Lower lobe of right lung (tissue), 2 donors: Measurements from ENCODE around the gene C2CD4C. TPM values are rescaled to one million over a fixed set of nuclear protein-coding genes. Genes with fewer than 3 reads are reported as not detected.
"Not testable (repeated sequence)": the region's sequence is repeated elsewhere in the genome, so short reads cannot be mapped to it uniquely, and the experiment has no call there.

ENCODE experiments used
- ATAC-seq, 2 donors: fragments of 200-7000 bp; cut with Tn5 transposase; one replicate each; pipeline ENCODE4 v1.9.1; 2020 to 2022; ENCODE audit warnings: mild to moderate bottlenecking in 2 of 2, moderate library complexity in 2 of 2
- DNase-seq: peaks from one replicate; pipeline ENCODE4 v3.0.0-alpha.2; 2020
- H3K27ac ChIP-seq: fragments of 200-600 bp; one replicate; pipeline ENCODE4 v1.8.0; 2022
- H3K27me3 ChIP-seq: fragments of 200-600 bp; one replicate; pipeline ENCODE4 v1.8.0; 2022; ENCODE audit warnings: low read depth
- H3K36me3 ChIP-seq: fragments of 200-600 bp; one replicate; pipeline ENCODE4 v1.8.0; 2022; ENCODE audit warnings: mild to moderate bottlenecking
- H3K4me1 ChIP-seq: fragments of 200-600 bp; one replicate; pipeline ENCODE4 v1.8.0; 2022
- H3K4me3 ChIP-seq: fragments of 200-600 bp; one replicate; pipeline ENCODE4 v1.8.0; 2022; ENCODE audit warnings: mild to moderate bottlenecking
- H3K9me3 ChIP-seq: fragments of 200-600 bp; one replicate; pipeline ENCODE4 v1.8.0; 2022
- CTCF ChIP-seq: fragments of 200-600 bp; IDR thresholded peaks from one replicate; pipeline ENCODE4 v1.8.0; 2022; ENCODE audit warnings: antibody characterized with exemption, mild to moderate bottlenecking
- intact Hi-C: fragments of 100-400 bp; cut with DNase I; formaldehyde crosslinking; loops from one replicate; pipeline ENCODE4 v1.11.0; 2022
- total RNA-seq: library from RNA; stranded (reverse); fragmentation: NEBNext Ultra II Directional; extraction: Animal tissue kit (Norgen Biotek cat#: 25700); gene quantifications from one replicate; pipeline ENCODE4 v1.2.1, GENCODE V29; 2021
- donor health status: DM: no; HTN: yes; CAD: no; lungs with severe emphysema.

C2CD4C gene
- total RNA-seq, 1 donor from 2014 or later = 2.2 TPM

- DNase-seq (no peak), ATAC-seq (no peak)
- intact Hi-C loops = no loop called here
- no peak for TF ChIP-seq CTCF
- H3K4me3 ChIP-seq = no peak overlapping the region
- H3K36me3 ChIP-seq = no peaks in the 10 kb centered on the region
- H3K27ac ChIP-seq = no peak overlapping the region
- peaks cover 16% of the 10 kb centered on the region for H3K27me3 ChIP-seq
- H3K9me3 ChIP-seq = no peaks in the 10 kb centered on the region
- H3K4me1 ChIP-seq = peaks cover 9% of the 10 kb centered on the region
Observed at GRCh38 chr19:413756-414420, 4.9 kb upstream of the C2CD4C start.

GRCh38 chr19:412356-413355 lies 3.7 kb upstream of the C2CD4C start:
- intact Hi-C loops = no loop called here
- DNase-seq (peak; percentile 36), ATAC-seq (no peak)
- Histone ChIP-seq H3K36me3 (no peaks in the 10 kb centered on the region), H3K4me1 (peaks cover 17% of the 10 kb centered on the region), H3K27ac (no peak overlapping the region), H3K9me3 (no peaks in the 10 kb centered on the region), H3K27me3 (peaks cover 29% of the 10 kb centered on the region), H3K4me3 (no peak overlapping the region)
- no peak for TF ChIP-seq CTCF

- intact Hi-C loops = no loop called here
- ATAC-seq (no peak), DNase-seq (no peak)
- H3K27ac ChIP-seq = no peak overlapping the region
- peaks cover 17% of the 10 kb centered on the region for H3K4me1 ChIP-seq
- H3K36me3 ChIP-seq = no peaks in the 10 kb centered on the region
- TF ChIP-seq CTCF = no peak
- H3K27me3 ChIP-seq = peaks cover 36% of the 10 kb centered on the region
- H3K4me3 ChIP-seq = no peak overlapping the region
- H3K9me3 ChIP-seq = no peaks in the 10 kb centered on the region
Observed at GRCh38 chr19:411723-412355, 2.9 kb upstream of the C2CD4C start.

GRCh38 chr19:411121-411722 lies 2.3 kb upstream of the C2CD4C start:
- H3K27me3 ChIP-seq = peaks cover 41% of the 10 kb centered on the region
- H3K4me3 ChIP-seq, intact Hi-C loops, DNase-seq, ATAC-seq, H3K27ac ChIP-seq, H3K9me3 ChIP-seq, H3K36me3 ChIP-seq: not testable (repeated sequence)
- H3K4me1 ChIP-seq = peaks cover 17% of the 10 kb centered on the region

- peaks cover 48% of the 10 kb centered on the region for H3K27me3 ChIP-seq
- no peak for DNase-seq
- intact Hi-C loops = no loop called here
Observed at GRCh38 chr19:410243-410781, 1.4 kb upstream of the C2CD4C start.

More at GRCh38 chr19:410243-410781, 1.4 kb upstream of the C2CD4C start:
- H3K36me3 ChIP-seq = no peaks in the 10 kb centered on the region
- no peak overlapping the region for H3K4me3 ChIP-seq
- H3K27ac ChIP-seq = no peak overlapping the region
- no peak for TF ChIP-seq CTCF
- ATAC-seq = no peak
- H3K4me1 ChIP-seq = peaks cover 17% of the 10 kb centered on the region
- H3K9me3 ChIP-seq = no peaks in the 10 kb centered on the region
